Peyer's patch (tissue), 4 donors: ENCODE results near the gene RAD51B. TPM values are rescaled to one million over a fixed set of nuclear protein-coding genes. Genes with fewer than 3 reads are reported as not detected.

Experiments
- DNase-seq, 3 donors: peaks; one replicate each; pipeline ENCODE4 v3.0.0-alpha.2; 2017 to 2019
- H3K27ac ChIP-seq, 4 donors: fragments of 200-600 bp; sonication (generic); one replicate each; pipeline ENCODE4 v1.5.1; 2016 to 2019
- H3K27me3 ChIP-seq, 2 donors: fragments of 200-600 bp; sonication (generic); one replicate each; pipeline ENCODE4 v1.5.1; 2019
- H3K36me3 ChIP-seq, 3 donors: fragments of 200-600 bp; sonication (generic); one replicate each; pipeline ENCODE4 v1.5.1; 2016 to 2019
- H3K4me1 ChIP-seq, 4 donors: fragments of 200-600 bp; sonication (generic); one replicate each; pipeline ENCODE4 v1.5.1; 2016 to 2019
- H3K4me3 ChIP-seq, 4 donors: fragments of 200-600 bp; sonication (generic); 1 replicate in 3 of 4; 2 replicates in 1 of 4; pipeline ENCODE4 v1.5.1; 2016 to 2019; ENCODE audit warnings: mild to moderate bottlenecking in 1 of 4
- H3K9me3 ChIP-seq, 4 donors: fragments of 200-600 bp; sonication (generic); one replicate each; pipeline ENCODE4 v1.5.1; 2016 to 2019; ENCODE audit warnings: mild to moderate bottlenecking in 1 of 4
- POLR2A ChIP-seq, 2 donors: fragments of 450-650 bp; IDR thresholded peaks; one replicate each; pipeline ENCODE4 v1.5.1; 2017; ENCODE audit warnings: antibody characterized with exemption in 2 of 2, mild to moderate bottlenecking in 2 of 2, moderate library complexity in 2 of 2
- total RNA-seq, 4 donors: library from RNA; depleted of rRNA; stranded (reverse); fragments of >200 nt; gene quantifications; one replicate each; pipeline ENCODE4 v1.1.0, GENCODE V29; 2016
- TF ChIP-seq, protein P1 (sequence below), 6 experiments: fragments of 450-650 bp in 4 of 6; fragments of 200-600 bp in 2 of 6; sonication (generic) in 1 of 6; IDR thresholded peaks; one replicate each; pipeline ENCODE4 v1.5.1; 2017 to 2019; ENCODE audit warnings: antibody characterized with exemption in 6 of 6, mild to moderate bottlenecking in 3 of 6, moderate library complexity in 1 of 6

RAD51B gene
- total RNA-seq, 4 donors from 2014 or later: 12.6 to 103 (median 33.1) TPM

DNA sequence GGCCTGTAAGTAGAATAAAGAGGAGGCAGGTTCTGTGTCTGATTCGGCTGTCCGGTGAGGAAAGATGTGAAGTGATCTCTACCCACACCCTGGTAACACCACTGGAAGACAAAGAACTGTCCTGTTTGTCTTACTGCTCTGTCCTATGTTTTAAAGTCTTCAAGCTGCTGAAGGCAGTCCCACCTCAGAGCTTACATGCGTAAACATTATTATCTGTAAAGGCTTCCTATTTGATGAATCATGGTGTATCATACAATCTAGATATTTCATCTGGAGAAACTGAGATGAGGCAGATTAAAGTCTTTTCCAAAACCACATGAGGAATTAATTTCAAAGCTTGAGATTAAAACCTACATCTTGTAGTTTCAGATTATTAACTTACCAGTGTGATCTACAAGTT is 545.6 kb downstream of the RAD51B start:
- Histone ChIP-seq H3K9me3 (no peaks in the 10 kb centered on the region), H3K27ac (peak overlapping the region in 3 of 4 donors; percentile 31 to 66 (median 65)), H3K27me3 (no peaks in the 10 kb centered on the region), H3K36me3 (no peaks in the 10 kb centered on the region), H3K4me1 (peaks cover 0 to 9% (median 7%) of the 10 kb centered on the region in 4 donors), H3K4me3 (no peak overlapping the region)
- no peak for DNase-seq
- TF ChIP-seq, protein P1, sequence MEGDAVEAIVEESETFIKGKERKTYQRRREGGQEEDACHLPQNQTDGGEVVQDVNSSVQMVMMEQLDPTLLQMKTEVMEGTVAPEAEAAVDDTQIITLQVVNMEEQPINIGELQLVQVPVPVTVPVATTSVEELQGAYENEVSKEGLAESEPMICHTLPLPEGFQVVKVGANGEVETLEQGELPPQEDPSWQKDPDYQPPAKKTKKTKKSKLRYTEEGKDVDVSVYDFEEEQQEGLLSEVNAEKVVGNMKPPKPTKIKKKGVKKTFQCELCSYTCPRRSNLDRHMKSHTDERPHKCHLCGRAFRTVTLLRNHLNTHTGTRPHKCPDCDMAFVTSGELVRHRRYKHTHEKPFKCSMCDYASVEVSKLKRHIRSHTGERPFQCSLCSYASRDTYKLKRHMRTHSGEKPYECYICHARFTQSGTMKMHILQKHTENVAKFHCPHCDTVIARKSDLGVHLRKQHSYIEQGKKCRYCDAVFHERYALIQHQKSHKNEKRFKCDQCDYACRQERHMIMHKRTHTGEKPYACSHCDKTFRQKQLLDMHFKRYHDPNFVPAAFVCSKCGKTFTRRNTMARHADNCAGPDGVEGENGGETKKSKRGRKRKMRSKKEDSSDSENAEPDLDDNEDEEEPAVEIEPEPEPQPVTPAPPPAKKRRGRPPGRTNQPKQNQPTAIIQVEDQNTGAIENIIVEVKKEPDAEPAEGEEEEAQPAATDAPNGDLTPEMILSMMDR (IDR thresholded peaks at IDR 0.05): no peak
- TF ChIP-seq POLR2A (IDR thresholded peaks at IDR 0.05): no peak

DNA sequence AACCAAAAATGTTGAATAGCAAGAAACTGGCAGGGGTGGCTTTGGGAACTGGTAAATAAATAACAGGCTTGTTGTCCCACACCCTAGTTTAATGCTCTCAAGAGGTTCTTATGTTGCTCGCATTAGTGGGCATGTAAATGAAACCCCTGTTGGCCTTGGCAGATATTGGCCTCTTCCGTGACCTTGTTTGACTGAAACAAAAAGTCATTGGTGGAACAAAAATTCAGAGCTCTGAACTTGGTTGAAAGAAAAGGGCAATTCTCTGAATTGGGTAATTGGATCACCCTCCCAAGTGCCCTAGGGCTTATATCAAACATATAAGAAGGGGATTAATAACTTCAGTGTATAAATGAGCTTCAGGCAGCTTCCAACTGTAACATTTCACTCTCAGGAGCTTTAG is 547.1 kb downstream of the RAD51B start:
- Histone ChIP-seq H3K27ac (peak overlapping the region in 1 of 4 donors; percentile 39), H3K27me3 (no peaks in the 10 kb centered on the region), H3K36me3 (no peaks in the 10 kb centered on the region), H3K4me3 (no peak overlapping the region), H3K9me3 (no peaks in the 10 kb centered on the region), H3K4me1 (peaks cover 0 to 9% (median 7%) of the 10 kb centered on the region in 4 donors)
- TF ChIP-seq POLR2A (IDR thresholded peaks at IDR 0.05): no peak
- TF ChIP-seq, protein P1 (IDR thresholded peaks at IDR 0.05): no peak
- no peak for DNase-seq

DNA sequence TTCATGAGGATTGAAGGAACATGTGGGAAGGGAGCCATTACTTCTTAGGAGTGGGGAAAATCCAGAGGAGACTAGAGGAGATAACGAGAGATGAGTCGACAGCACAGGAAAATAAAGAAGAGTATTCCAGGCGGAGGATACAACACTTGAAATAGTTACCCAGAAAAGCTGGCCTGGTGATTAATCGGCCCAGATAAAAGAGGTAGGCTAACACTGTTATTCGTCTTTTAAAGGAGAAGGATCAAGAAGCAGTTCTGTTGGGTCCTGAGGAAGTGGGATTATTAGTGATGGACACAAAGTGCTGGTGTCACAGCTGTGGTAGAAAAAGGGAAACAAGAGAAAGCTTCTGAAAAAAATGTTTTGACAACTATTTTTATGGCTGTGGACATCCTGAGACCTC is 548.0 kb downstream of the RAD51B start:
- no peak for DNase-seq
- TF ChIP-seq, protein P1 (IDR thresholded peaks at IDR 0.05): no peak
- TF ChIP-seq POLR2A (IDR thresholded peaks at IDR 0.05): no peak
- no peaks in the 10 kb centered on the region for H3K9me3 ChIP-seq
- peaks cover 0 to 9% (median 7%) of the 10 kb centered on the region in 4 donors for H3K4me1 ChIP-seq
- peak overlapping the region in 1 of 4 donors; percentile 71 for H3K27ac ChIP-seq
- no peak overlapping the region for H3K4me3 ChIP-seq
- no peaks in the 10 kb centered on the region for H3K27me3 ChIP-seq
- no peaks in the 10 kb centered on the region for H3K36me3 ChIP-seq

DNA sequence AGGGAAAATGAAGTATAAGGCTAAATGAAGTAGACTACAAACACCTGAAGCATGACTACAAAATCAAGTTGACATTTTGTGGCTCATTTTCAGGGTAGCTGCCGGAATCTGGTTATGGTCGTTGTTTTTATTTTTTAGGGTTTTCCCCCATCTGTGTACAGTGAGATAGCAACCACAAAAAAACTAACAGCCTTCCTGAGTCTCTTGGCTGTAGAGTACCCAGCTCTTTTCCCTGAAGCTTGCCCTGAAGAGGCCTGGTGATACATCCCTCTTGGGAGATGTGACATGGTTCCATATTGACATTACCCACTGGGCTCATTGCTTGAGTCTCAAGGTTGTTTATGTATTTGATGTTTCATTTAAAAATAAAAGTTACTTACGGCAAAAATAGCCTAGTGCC is 549.3 kb downstream of the RAD51B start:
- TF ChIP-seq, protein P1 (IDR thresholded peaks at IDR 0.05): no peak
- TF ChIP-seq POLR2A (IDR thresholded peaks at IDR 0.05): no peak
- Histone ChIP-seq H3K27me3 (no peaks in the 10 kb centered on the region), H3K9me3 (no peaks in the 10 kb centered on the region), H3K36me3 (no peaks in the 10 kb centered on the region), H3K27ac (peak overlapping the region; percentile 13 to 71 (median 31)), H3K4me1 (peaks cover 0 to 9% (median 4%) of the 10 kb centered on the region in 4 donors), H3K4me3 (no peak overlapping the region)
- DNase-seq: peak in 1 of 3 donors; percentile 23

DNA sequence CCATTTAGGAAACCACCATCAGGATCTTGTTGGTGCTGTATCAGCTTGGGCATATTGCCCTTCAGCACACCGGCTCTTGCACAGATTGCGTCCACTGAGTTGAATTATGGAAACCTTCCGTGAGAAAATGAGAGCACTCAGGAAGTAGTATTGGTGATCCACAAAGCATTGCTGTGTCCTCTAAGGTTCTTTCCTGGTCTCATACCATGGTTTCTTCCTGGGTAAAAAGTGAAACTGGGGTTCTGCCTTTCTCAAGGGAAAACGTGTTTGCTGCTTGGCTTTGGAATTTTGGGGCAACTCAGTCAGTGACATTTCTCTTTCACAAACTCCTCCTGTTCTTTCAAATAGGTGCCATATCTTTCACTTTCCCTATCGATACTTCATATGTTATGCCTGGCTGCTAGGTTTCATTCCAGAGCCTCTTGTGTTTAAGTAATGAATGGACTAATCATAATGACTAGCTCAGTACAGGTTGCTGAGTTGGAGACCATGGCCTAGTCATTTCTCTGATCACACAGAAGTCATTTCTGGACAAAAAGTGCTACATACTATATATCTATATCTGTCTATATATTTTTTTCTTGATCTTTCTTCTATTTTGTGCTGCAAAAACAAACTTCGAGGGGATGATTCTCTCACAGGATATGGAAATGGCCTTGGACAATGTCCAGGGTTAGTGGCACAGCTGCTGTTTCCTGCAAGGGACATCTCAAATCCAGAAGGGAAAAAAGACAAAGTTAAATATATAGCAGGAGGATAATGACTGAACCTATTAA is 549.9 kb downstream of the RAD51B start:
- Histone ChIP-seq H3K27ac (peak overlapping the region in 3 of 4 donors; percentile 13 to 71 (median 40)), H3K4me1 (peaks cover 0 to 9% (median 3%) of the 10 kb centered on the region in 4 donors), H3K36me3 (no peaks in the 10 kb centered on the region), H3K9me3 (no peaks in the 10 kb centered on the region), H3K4me3 (no peak overlapping the region), H3K27me3 (no peaks in the 10 kb centered on the region)
- TF ChIP-seq POLR2A (IDR thresholded peaks at IDR 0.05): no peak
- TF ChIP-seq, protein P1 (IDR thresholded peaks at IDR 0.05): no peak
- DNase-seq: no peak
